A549 treated with GW870086 at 1 μM for 4 hours (cell line): ENCODE measurements around the gene BOD1. TPM values are rescaled to one million over a fixed set of nuclear protein-coding genes. Genes with fewer than 3 reads are reported as not detected.

Experiments used
- total RNA-seq: library from RNA; stranded (reverse); fragments of 200-300 nt; extraction: Qiagen RNA extraction; gene quantifications from 5 replicates; pipeline ENCODE4 v1.2.3, GENCODE V29; 2022; ENCODE audit warnings: low read depth

The BOD1 gene
- 59.4 to 70.4 TPM (median 67.6 TPM) in 5 replicates for total RNA-seq

GRCh38 chr5:173616577-173617118 is at the start of gene BOD1:
Gene BOD1 (minus strand): TSS chr5:173616650. CDS start chr5:173616436, 214 bp downstream.

